Stimulated activated naive CD8-positive, alpha-beta T cell treated with anti-CD3 and anti-CD28 coated beads, Interleukin-15, Interleukin-2, amounts not matched to agents 100 U/mL and 50 U/mL, for 24 hours (primary cell): Measurements from ENCODE around the gene PEX5L.
"Not testable (repeated sequence)": the region's sequence is repeated elsewhere in the genome, so short reads cannot be mapped to it uniquely, and the experiment has no call there.

ENCODE experiments used
- ATAC-seq: fragments of 150-1000 bp; cut with Tn5 transposase; one replicate; pipeline ENCODE4 v1.10.0; 2021
- DNase-seq: peaks from one replicate; pipeline ENCODE4 v3.0.0; 2021

PEX5L gene

GRCh38 chr3:180008318-180008717 is 28.4 kb downstream of the PEX5L start:
- not testable (repeated sequence) for DNase-seq, ATAC-seq

- DNase-seq (no peak), ATAC-seq (no peak)
Observed at GRCh38 chr3:180004542-180004941, 32.2 kb downstream of the PEX5L start.

- ATAC-seq (no peak), DNase-seq (no peak)
Observed at GRCh38 chr3:180002006-180002405, 34.7 kb downstream of the PEX5L start.

- DNase-seq (no peak), ATAC-seq (no peak)
Observed at GRCh38 chr3:180000500-180000899, 36.2 kb downstream of the PEX5L start.

- ATAC-seq, result no peak
- DNase-seq, result no peak
Observed at GRCh38 chr3:179995406-179995805, 41.3 kb downstream of the PEX5L start.

GRCh38 chr3:179991883-179992282 is 44.9 kb downstream of the PEX5L start:
- ATAC-seq, result no peak
- no peak for DNase-seq

- ATAC-seq (no peak), DNase-seq (no peak)
Observed at GRCh38 chr3:179991104-179991503, 45.6 kb downstream of the PEX5L start.

- DNase-seq, result no peak
- ATAC-seq, result no peak
Observed at GRCh38 chr3:179981646-179982045, 55.1 kb downstream of the PEX5L start.

- DNase-seq, result no peak
- ATAC-seq, result no peak
Observed at GRCh38 chr3:179977356-179977755, 59.4 kb downstream of the PEX5L start.

GRCh38 chr3:179973931-179974361 is 62.8 kb downstream of the PEX5L start:
- DNase-seq, result no peak
- ATAC-seq, result no peak

GRCh38 chr3:179972881-179973423 is 63.8 kb downstream of the PEX5L start:
- DNase-seq, result no peak
- ATAC-seq, result no peak

- DNase-seq, result no peak
- ATAC-seq, result no peak
Observed at GRCh38 chr3:179971280-179971679, 65.5 kb downstream of the PEX5L start.

GRCh38 chr3:179970746-179971145 is 66.0 kb downstream of the PEX5L start:
- no peak for ATAC-seq
- DNase-seq, result no peak

GRCh38 chr3:179969525-179969924 is 67.2 kb downstream of the PEX5L start:
- DNase-seq (no peak), ATAC-seq (no peak)

GRCh38 chr3:179967622-179968021 is 69.1 kb downstream of the PEX5L start:
- ATAC-seq (peak; percentile 57), DNase-seq (no peak)

- ATAC-seq, result no peak
- DNase-seq, result no peak
Observed at GRCh38 chr3:179964890-179965289, 71.8 kb downstream of the PEX5L start.

GRCh38 chr3:179962629-179963387 is 73.9 kb downstream of the PEX5L start:
- DNase-seq (no peak), ATAC-seq (no peak)

GRCh38 chr3:179961703-179962078 is 75.0 kb downstream of the PEX5L start:
- ATAC-seq (no peak), DNase-seq (no peak)

- ATAC-seq, result no peak
- no peak for DNase-seq
Observed at GRCh38 chr3:179961071-179961702, 75.5 kb downstream of the PEX5L start.

GRCh38 chr3:179958759-179959158 is 78.0 kb downstream of the PEX5L start:
- DNase-seq, result no peak
- ATAC-seq, result no peak

GRCh38 chr3:179958143-179958542 is 78.6 kb downstream of the PEX5L start:
- DNase-seq (no peak), ATAC-seq (no peak)

GRCh38 chr3:179957264-179957845 is 79.4 kb downstream of the PEX5L start:
- DNase-seq (no peak), ATAC-seq (no peak)

GRCh38 chr3:179956416-179956830 is 80.3 kb downstream of the PEX5L start:
- ATAC-seq, result no peak
- DNase-seq, result peak; percentile 4
